ENCODE data around the gene SCGB1D4. TPM values are rescaled to one million over a fixed set of nuclear protein-coding genes. Genes with fewer than 3 reads are reported as not detected.
"Not testable (repeated sequence)": the region's sequence is repeated elsewhere in the genome, so short reads cannot be mapped to it uniquely, and the experiment has no call there.

SCGB1D4 gene, protein sequence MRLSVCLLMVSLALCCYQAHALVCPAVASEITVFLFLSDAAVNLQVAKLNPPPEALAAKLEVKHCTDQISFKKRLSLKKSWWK
- polyA plus RNA-seq (2013, experiment 1 of 2), result not detected
- polyA plus RNA-seq (2013, experiment 2 of 2), result not detected

DNA sequence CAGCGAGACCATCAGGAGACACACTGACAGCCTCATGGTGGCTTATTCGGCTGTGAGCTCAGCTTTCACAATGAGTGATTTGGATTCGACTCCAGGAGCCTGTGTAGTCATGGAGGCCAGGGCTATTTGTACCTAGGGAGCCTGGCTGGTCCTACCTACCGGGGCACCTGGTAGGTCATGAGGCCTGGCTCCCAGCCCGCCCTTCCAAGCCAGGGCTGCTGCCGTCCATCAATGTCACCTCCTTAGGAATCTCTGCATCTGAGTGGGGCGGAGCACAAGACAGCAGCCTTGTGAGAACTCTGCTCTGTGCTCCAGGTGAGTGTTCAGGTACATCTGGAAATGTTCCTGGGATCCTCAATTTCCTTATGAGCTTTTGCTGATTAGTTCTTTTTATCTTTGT, at the start of gene SCGB1D4:
TSS of gene SCGB1D4 (minus strand) at position 101 of the 400 bp plus-strand sequence. CDS start at position 36, 65 bp downstream.
- Histone ChIP-seq H3K36me3 (ENCODE audit: insufficient read depth, low read length) (no peaks in the 10 kb centered on the region), H3K9ac (ENCODE audit: low read depth, low read length) (no peak within 1 kb of the TSS), H3K9me3 (ENCODE audit: insufficient read depth, low read depth, low read length) (no peaks in the 10 kb centered on the region), H3K27me3 (ENCODE audit: insufficient read depth, low read length) (peaks cover 3% of the 10 kb centered on the region; the same call in 1 of the 2 replicates), H3K27ac (ENCODE audit: low read depth, low read length) (no peak within 1 kb of the TSS), H3K4me1 (ENCODE audit: insufficient read depth, low read length) (no peaks in the 10 kb centered on the region), H3K4me3 (ENCODE audit: low read length) (no peak within 1 kb of the TSS)
- WGBS, result 89% methylated on average over 7 of the region's 7 CpGs

DNA sequence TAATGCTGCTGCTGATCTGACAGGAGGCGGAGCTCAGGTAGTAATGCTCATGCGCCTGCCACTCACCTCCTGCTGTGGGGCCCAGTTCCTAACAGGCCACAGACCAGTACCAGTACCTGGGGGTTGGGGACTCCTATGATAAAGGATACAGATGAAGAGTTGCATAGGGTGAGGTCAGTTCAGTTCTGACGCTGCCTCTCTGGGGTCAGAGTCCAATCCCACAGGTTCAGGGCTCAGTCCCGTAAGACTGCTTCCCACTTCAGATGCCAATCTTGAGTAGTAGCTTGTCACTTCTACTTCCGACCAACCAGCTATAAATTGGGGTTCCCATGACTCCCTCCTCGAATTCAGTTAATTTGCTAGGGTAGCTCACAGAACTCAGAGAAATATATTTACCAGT, 47.0 kb upstream of the SCGB1D4 start:
- peaks cover 15% of the 10 kb centered on the region; the same call in 1 of the 2 replicates for H3K36me3 ChIP-seq (ENCODE audit: insufficient read depth, low read length)
- no peaks in the 10 kb centered on the region for H3K27me3 ChIP-seq (ENCODE audit: insufficient read depth, low read length)
- WGBS, result 83% methylated on average over 5 of the region's 6 CpGs
- no peak overlapping the region for H3K9ac ChIP-seq (ENCODE audit: low read depth, low read length)
- H3K27ac ChIP-seq (ENCODE audit: low read depth, low read length), result no peak overlapping the region
- H3K4me3 ChIP-seq (ENCODE audit: low read length), result no peak overlapping the region
- H3K9me3 ChIP-seq (ENCODE audit: insufficient read depth, low read depth, low read length), result no peaks in the 10 kb centered on the region
- peaks cover 11% of the 10 kb centered on the region for H3K4me1 ChIP-seq (ENCODE audit: insufficient read depth, low read length)

DNA sequence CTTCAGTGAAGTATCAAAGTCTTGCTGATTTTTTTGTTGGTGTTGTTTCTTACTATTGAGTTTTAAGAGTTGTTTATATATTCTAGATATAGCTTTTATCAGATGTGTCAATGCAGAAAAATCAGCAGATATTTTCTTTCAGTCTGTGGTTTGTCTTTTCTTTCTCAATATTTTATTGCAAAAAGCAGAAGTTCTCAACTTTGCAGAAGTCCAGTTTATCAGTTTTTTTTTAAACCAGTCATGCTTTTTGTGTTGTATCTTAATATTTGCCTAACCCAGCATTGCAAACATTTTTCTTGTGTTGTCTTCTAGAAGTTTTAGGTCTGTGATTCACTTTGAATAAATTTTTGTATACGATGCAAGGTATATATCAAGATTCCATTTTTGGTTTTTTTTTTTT, 45.3 kb upstream of the SCGB1D4 start:
- H3K4me1 ChIP-seq (ENCODE audit: insufficient read depth, low read length), result 0 out of 2 replicates have a peak, but pooled peaks cover 1% of the 10 kb centered on the region
- H3K9ac ChIP-seq (ENCODE audit: low read depth, low read length), result no peak overlapping the region
- peaks cover 23% of the 10 kb centered on the region; the same call in 1 of the 2 replicates for H3K36me3 ChIP-seq (ENCODE audit: insufficient read depth, low read length)
- H3K9me3 ChIP-seq (ENCODE audit: insufficient read depth, low read depth, low read length), result no peaks in the 10 kb centered on the region
- WGBS, result 100% methylated on average over 1 of the region's 1 CpG
- no peaks in the 10 kb centered on the region for H3K27me3 ChIP-seq (ENCODE audit: insufficient read depth, low read length)
- H3K27ac ChIP-seq (ENCODE audit: low read depth, low read length), result no peak overlapping the region
- no peak overlapping the region for H3K4me3 ChIP-seq (ENCODE audit: low read length)

DNA sequence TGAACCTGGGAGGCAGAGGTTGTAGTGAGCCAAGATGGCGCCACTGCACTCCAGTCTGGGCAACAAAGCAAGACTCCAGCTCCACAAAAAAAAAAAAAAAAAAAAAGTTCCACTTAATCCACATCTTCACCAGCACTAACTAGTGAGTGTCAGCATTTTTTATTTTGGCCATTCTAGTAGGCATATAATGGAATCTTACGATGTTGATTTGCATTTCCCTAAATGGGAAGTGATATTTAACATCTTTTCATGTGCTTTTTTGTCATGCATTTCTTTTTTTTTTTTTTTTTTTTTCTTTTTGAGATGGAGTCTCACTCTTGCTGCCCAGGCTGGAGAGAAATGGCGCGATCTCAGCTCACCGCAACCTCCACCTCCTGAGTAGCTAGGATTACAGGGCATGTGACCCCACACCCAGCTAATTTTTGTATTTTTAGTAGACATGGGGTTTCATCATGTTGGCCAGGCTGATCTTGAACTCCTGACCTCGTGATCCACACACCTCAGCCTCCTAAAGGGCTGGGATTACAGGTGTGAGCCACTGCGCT, 44.8 kb upstream of the SCGB1D4 start:
- H3K4me1 ChIP-seq (ENCODE audit: insufficient read depth, low read length); H3K27ac ChIP-seq (ENCODE audit: low read depth, low read length); H3K4me3 ChIP-seq (ENCODE audit: low read length); H3K9me3 ChIP-seq (ENCODE audit: insufficient read depth, low read depth, low read length); H3K27me3 ChIP-seq (ENCODE audit: insufficient read depth, low read length); H3K9ac ChIP-seq (ENCODE audit: low read depth, low read length): not testable (repeated sequence)
- WGBS, result 93% methylated on average over 7 of the region's 7 CpGs
- H3K36me3 ChIP-seq (ENCODE audit: insufficient read depth, low read length), result peaks cover 23% of the 10 kb centered on the region; the same call in 1 of the 2 replicates

DNA sequence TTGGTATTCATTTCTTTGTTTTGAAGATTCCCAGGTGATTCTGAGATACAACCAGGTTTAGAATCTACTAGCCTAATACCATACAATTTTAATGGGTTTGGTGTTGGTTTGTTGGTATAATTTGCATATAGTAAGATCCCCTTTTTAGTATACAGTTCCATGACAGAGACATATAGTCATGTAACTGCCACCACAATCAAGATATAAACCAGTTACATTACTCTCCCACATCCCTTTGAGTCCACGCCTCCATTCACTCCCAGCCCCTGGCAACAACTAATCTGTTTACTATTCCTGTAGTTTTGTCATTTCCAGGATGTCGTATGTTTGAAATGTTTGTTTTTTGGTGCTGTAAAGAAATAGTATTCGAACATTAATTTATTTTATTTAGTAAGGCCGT, 42.7 kb upstream of the SCGB1D4 start:
- peaks cover 23% of the 10 kb centered on the region; the same call in 1 of the 2 replicates for H3K36me3 ChIP-seq (ENCODE audit: insufficient read depth, low read length)
- WGBS, result 86% methylated on average over 4 of the region's 4 CpGs
- H3K27ac ChIP-seq (ENCODE audit: low read depth, low read length), result no peak overlapping the region
- no peak overlapping the region for H3K4me3 ChIP-seq (ENCODE audit: low read length)
- peaks cover 4% of the 10 kb centered on the region; the same call in 1 of the 2 replicates for H3K4me1 ChIP-seq (ENCODE audit: insufficient read depth, low read length)
- H3K27me3 ChIP-seq (ENCODE audit: insufficient read depth, low read length), result peaks cover 10% of the 10 kb centered on the region
- no peaks in the 10 kb centered on the region for H3K9me3 ChIP-seq (ENCODE audit: insufficient read depth, low read depth, low read length)
- H3K9ac ChIP-seq (ENCODE audit: low read depth, low read length), result no peak overlapping the region

DNA sequence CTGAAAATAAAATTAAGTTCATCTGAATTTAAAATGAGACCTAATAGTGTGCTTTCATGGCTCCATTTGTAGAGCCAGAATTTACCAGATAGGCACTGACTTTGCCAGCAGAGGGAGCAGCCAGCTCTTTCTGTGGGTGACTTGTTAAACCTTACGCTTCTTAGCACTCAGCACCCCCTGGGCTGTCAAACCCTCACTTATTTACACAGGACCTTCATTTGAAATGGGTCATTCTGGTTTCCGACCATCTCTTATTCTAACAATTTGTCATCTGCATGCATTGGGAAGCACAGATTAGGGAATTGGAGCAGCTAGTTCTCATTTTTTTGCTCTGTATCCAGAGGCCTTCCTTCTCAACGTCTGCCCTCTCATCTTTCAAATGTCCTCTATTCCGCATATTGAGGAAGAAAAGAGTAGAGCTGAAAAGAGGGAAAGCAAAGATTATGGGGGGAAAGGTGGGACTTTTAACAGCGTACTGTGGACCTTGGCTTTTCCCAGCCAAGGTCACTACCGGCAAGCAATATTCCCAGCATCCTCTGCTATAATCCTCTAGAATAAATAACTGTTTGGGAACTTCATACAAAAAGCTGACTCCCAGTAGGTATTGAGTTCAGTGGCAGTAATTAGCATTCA, 41.5 kb upstream of the SCGB1D4 start:
- Histone ChIP-seq H3K9ac (ENCODE audit: low read depth, low read length) (no peak overlapping the region), H3K27ac (ENCODE audit: low read depth, low read length) (no peak overlapping the region), H3K4me3 (ENCODE audit: low read length) (no peak overlapping the region), H3K4me1 (ENCODE audit: insufficient read depth, low read length) (peaks cover 4% of the 10 kb centered on the region; the same call in 1 of the 2 replicates), H3K9me3 (ENCODE audit: insufficient read depth, low read depth, low read length) (no peaks in the 10 kb centered on the region), H3K27me3 (ENCODE audit: insufficient read depth, low read length) (peaks cover 15% of the 10 kb centered on the region), H3K36me3 (ENCODE audit: insufficient read depth, low read length) (peaks cover 23% of the 10 kb centered on the region; the same call in 1 of the 2 replicates)
- WGBS, result 70% methylated on average over 6 of the region's 6 CpGs

DNA sequence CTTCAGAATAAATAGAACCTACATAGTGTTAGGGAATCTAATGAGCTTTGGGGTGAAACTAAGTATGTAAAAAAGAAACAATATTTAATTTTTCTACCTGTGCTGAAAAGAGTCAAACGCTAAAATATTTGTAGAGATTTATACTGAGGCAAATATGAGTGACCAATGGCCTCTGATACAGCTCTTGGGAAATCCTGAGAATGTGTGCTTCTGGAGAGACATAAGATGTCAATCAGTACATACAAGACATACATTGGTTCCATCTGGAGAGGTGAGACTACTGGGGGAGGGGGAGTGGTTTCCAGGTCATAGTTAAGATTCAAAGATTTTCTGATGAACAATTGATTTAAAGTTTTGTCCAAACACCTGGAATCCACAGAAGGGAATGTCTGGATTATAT, 39.3 kb upstream of the SCGB1D4 start:
- 53% methylated on average over 1 of the region's 1 CpG for WGBS
- H3K27ac ChIP-seq (ENCODE audit: low read depth, low read length), result no peak overlapping the region
- peaks cover 17% of the 10 kb centered on the region for H3K27me3 ChIP-seq (ENCODE audit: insufficient read depth, low read length)

DNA sequence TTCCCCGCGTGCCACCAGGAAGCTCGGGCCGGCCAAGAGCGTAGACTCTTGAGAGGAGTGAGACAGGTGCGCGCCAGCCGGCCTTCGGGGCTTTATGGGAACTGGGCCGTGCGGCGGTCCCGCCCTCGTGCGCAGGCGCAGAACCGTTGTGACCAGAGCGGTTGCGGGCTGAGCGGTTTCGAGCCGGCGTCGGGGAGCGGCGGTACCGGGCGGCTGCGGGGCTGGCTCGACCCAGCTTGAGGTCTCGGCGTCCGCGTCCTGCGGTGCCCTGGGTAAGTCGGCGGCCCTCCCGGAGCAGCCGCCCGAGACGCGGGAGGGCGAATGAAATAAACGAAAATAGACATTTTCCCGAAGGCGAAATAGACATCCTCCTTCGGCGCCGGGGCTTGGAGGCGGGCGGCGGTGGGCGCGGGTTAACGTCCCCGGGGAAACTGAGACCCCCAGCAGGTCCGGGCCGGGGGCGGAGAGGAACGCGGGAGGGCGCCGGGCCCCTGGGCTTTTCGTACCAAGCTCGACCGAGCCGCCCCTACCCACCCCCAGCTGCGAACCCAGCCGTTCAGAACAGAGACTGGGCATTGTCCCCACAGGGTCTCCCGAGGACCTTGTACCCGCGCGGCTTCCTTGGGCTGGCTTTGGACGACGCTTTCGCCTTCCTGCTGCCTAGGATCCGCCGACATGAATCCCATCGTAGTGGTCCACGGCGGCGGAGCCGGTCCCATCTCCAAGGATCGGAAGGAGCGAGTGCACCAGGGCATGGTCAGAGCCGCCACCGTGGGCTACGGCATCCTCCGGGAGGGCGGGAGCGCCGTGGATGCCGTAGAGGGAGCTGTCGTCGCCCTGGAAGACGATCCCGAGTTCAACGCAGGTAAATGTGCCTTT, 38.7 kb upstream of the SCGB1D4 start, which contains the start of gene ASRGL1:
TSS of gene ASRGL1 (plus strand) at position 146 of the 879 bp plus-strand sequence. CDS start at position 676, 530 bp downstream.
- Histone ChIP-seq H3K9ac (ENCODE audit: low read depth, low read length) (peak within 1 kb of the TSS; percentile 71), H3K36me3 (ENCODE audit: insufficient read depth, low read length) (peaks cover 21% of the 10 kb centered on the region; the same call in 1 of the 2 replicates), H3K27ac (ENCODE audit: low read depth, low read length) (peak within 1 kb of the TSS; percentile 28; the same call in 1 of the 2 replicates), H3K27me3 (ENCODE audit: insufficient read depth, low read length) (peaks cover 17% of the 10 kb centered on the region), H3K9me3 (ENCODE audit: insufficient read depth, low read depth, low read length) (no peaks in the 10 kb centered on the region), H3K4me3 (ENCODE audit: low read length) (peak within 1 kb of the TSS; percentile 87), H3K4me1 (ENCODE audit: insufficient read depth, low read length) (peaks cover 4% of the 10 kb centered on the region; the same call in 1 of the 2 replicates)
- 1% methylated on average over 98 of the region's 98 CpGs for WGBS

More for the DNA sequence above, 39.3 kb upstream of the SCGB1D4 start:
- Histone ChIP-seq H3K9ac (ENCODE audit: low read depth, low read length) (peak overlapping the region; percentile 71), H3K9me3 (ENCODE audit: insufficient read depth, low read depth, low read length) (no peaks in the 10 kb centered on the region), H3K36me3 (ENCODE audit: insufficient read depth, low read length) (peaks cover 23% of the 10 kb centered on the region; the same call in 1 of the 2 replicates), H3K4me1 (ENCODE audit: insufficient read depth, low read length) (peaks cover 4% of the 10 kb centered on the region; the same call in 1 of the 2 replicates), H3K4me3 (ENCODE audit: low read length) (peak overlapping the region; percentile 87)

DNA sequence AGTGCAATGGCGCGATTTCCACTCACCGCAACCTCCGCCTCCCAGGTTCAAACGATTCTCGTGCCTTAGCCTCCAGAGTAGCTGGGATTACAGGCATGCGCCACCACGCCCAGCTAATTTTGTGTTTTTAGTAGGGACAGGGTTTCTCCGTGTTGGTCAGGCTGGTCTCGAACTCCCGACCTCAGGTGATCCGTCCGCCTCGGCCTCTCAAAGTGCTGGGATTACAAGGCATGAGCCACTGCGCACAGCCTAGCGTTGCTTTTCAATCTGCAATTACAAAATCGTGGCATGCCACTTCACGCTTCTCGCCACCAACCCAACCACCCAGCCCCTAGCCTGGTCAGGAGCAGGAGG, 38.1 kb upstream of the SCGB1D4 start:
- H3K9ac ChIP-seq (ENCODE audit: low read depth, low read length), result not testable (repeated sequence)

DNA sequence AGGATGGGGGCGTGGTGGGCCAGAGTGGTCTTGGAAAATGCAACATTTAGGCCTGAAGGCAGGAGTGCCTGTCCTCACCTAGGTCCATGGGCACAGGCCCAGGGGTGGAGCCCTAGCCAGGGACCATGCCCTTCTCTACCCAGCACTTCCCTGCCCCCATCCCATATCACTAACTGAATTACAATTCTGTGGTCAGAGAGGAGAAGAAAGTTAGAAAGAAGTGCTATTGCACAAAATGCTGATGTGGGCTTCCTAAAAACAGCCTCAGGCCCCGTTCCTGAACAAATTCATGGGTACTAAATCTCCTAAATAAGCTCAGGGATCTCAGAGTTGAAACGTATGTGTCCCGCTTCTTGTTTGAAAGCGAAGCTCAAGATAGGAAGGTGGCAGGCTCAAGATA, 34.9 kb upstream of the SCGB1D4 start:
- peaks cover 17% of the 10 kb centered on the region for H3K27me3 ChIP-seq (ENCODE audit: insufficient read depth, low read length)
- 97% methylated on average over 5 of the region's 5 CpGs for WGBS
- H3K4me3 ChIP-seq (ENCODE audit: low read length), result no peak overlapping the region
- no peak overlapping the region for H3K9ac ChIP-seq (ENCODE audit: low read depth, low read length)
- H3K9me3 ChIP-seq (ENCODE audit: insufficient read depth, low read depth, low read length), result no peaks in the 10 kb centered on the region
- peaks cover 4% of the 10 kb centered on the region; the same call in 1 of the 2 replicates for H3K4me1 ChIP-seq (ENCODE audit: insufficient read depth, low read length)
- no peaks in the 10 kb centered on the region for H3K36me3 ChIP-seq (ENCODE audit: insufficient read depth, low read length)
- H3K27ac ChIP-seq (ENCODE audit: low read depth, low read length), result no peak overlapping the region

More for the DNA sequence above, 38.1 kb upstream of the SCGB1D4 start:
- not testable (repeated sequence) for H3K27ac ChIP-seq (ENCODE audit: low read depth, low read length); H3K4me1 ChIP-seq (ENCODE audit: insufficient read depth, low read length); H3K9me3 ChIP-seq (ENCODE audit: insufficient read depth, low read depth, low read length)
- peaks cover 17% of the 10 kb centered on the region for H3K27me3 ChIP-seq (ENCODE audit: insufficient read depth, low read length)
- H3K36me3 ChIP-seq (ENCODE audit: insufficient read depth, low read length), result peaks cover 15% of the 10 kb centered on the region; the same call in 1 of the 2 replicates
- peak overlapping the region; percentile 87 for H3K4me3 ChIP-seq (ENCODE audit: low read length)
- 78% methylated on average over 19 of the region's 19 CpGs for WGBS
